OCI-LY1 (cell line): Measurements from ENCODE around the gene RUNX3.

Source experiments
- CTCF ChIP-seq: fragments of 200-600 bp; sonication (generic), shearing (Covaris generic); IDR thresholded peaks from 2 replicates; pipeline ENCODE4 v1.5.1; 2017; ENCODE audit warnings: mild to moderate bottlenecking, antibody characterized with exemption, low read length, moderate library complexity, mixed read lengths
- EZH2 ChIP-seq: fragments of 200-600 bp; sonication (generic), shearing (Covaris generic); IDR thresholded peaks from 2 replicates; pipeline ENCODE4 v1.8.0; 2017; ENCODE audit warnings: borderline replicate concordance, mixed run types, mild to moderate bottlenecking, antibody characterized with exemption, low read length, moderate library complexity, mixed read lengths

GRCh38 chr1:24868016-24868875, 61.8 kb downstream of the RUNX3 start:
- no peak for TF ChIP-seq CTCF
- TF ChIP-seq EZH2, result no peak
